ENCODE measurements around the gene SLC7A1.

DNA sequence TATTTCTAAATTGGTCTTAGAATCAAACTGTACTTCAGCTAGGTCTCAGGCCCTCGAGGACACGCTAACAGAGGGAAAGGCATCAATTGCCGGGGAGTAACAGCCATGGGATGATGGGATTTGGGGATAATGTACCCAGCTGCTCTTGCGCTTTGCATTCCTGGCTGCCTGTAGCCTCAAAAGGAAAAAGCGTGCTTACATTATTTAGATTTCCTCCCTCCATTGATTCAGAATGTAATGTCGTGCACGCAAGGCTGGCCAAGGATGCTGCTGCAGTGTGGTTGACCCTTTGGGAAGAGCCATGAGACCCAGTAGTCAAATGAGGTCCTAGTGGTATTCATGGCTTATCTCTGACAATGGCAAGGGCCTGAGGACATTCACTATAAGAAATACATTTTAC, 95.1 kb downstream of the SLC7A1 start:
- no peak for TF ChIP-seq CTCF (IDR thresholded peaks at IDR 0.05; ENCODE audit: insufficient read depth, low read depth, low read length)
- TF ChIP-seq EZH2 (IDR thresholded peaks at IDR 0.05; ENCODE audit: insufficient read depth, low read length), result no peak
